Panc1 (cell line): Measurements from ENCODE around the gene RFFL.

Experiments
- SIN3A ChIP-seq: IDR thresholded peaks from 2 replicates; pipeline ENCODE4 v1.6.1; 2012; ENCODE audit warnings: low read depth, mild to moderate bottlenecking, low read length, moderate library complexity, borderline replicate concordance; ENCODE audit not compliant: insufficient read depth
- TF ChIP-seq, protein P1 (sequence below): fragments of 450-650 bp; IDR thresholded peaks from 2 replicates; pipeline ENCODE4 v1.5.1; 2017; ENCODE audit warnings: mild to moderate bottlenecking

DNA sequence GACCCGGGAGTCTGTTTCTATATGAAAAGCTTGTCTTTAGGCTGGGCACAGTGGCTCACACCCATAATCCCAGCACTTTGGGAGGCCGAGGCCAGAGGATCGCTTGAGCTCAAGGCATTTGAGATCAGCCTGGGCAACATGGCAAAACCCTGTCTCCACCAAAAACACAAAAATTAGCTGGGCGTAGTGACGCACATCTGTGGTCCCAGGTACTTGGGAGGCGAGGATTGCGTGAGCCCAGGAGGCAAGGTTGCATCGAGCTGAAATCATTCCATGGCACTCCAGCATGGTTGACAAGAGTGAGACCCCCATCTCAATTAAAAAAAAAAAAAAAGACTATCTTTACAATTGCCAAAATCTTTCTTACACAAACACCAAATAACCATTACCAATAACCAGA is 22.7 kb upstream of the RFFL start:
- TF ChIP-seq, protein P1, sequence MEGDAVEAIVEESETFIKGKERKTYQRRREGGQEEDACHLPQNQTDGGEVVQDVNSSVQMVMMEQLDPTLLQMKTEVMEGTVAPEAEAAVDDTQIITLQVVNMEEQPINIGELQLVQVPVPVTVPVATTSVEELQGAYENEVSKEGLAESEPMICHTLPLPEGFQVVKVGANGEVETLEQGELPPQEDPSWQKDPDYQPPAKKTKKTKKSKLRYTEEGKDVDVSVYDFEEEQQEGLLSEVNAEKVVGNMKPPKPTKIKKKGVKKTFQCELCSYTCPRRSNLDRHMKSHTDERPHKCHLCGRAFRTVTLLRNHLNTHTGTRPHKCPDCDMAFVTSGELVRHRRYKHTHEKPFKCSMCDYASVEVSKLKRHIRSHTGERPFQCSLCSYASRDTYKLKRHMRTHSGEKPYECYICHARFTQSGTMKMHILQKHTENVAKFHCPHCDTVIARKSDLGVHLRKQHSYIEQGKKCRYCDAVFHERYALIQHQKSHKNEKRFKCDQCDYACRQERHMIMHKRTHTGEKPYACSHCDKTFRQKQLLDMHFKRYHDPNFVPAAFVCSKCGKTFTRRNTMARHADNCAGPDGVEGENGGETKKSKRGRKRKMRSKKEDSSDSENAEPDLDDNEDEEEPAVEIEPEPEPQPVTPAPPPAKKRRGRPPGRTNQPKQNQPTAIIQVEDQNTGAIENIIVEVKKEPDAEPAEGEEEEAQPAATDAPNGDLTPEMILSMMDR: no peak
- TF ChIP-seq SIN3A: no peak
